Astrocyte (in vitro differentiated cells and primary cell): ENCODE data around the gene SLC35A3.

Source experiments
- CTCF ChIP-seq: IDR thresholded peaks from 2 replicates; pipeline ENCODE4 v1.5.1; 2011; ENCODE audit warnings: low read depth, mild to moderate bottlenecking, inconsistent platforms, low read length, moderate library complexity; ENCODE audit not compliant: insufficient read depth
- EZH2 ChIP-seq: IDR thresholded peaks from 2 replicates; pipeline ENCODE4 v1.6.1; 2012; ENCODE audit warnings: mild to moderate bottlenecking, low read length, inconsistent platforms; ENCODE audit not compliant: insufficient read depth

- TF ChIP-seq CTCF (no peak), EZH2 (no peak)
These were observed 34.3 kb upstream of the SLC35A3 start for GRCh38 chr1:99935534-99935933.
